HG03025 (cell line): ENCODE data around the gene CLIP4.

Source experiments
- ATAC-seq: cut with Tn5 transposase; IDR thresholded peaks from one replicate; pipeline ENCODE4 v1.9.1; 2021; ENCODE audit warnings: mild to moderate bottlenecking, moderate library complexity; ENCODE audit not compliant: unreplicated experiment, low FRiP score

CLIP4 gene

DNA sequence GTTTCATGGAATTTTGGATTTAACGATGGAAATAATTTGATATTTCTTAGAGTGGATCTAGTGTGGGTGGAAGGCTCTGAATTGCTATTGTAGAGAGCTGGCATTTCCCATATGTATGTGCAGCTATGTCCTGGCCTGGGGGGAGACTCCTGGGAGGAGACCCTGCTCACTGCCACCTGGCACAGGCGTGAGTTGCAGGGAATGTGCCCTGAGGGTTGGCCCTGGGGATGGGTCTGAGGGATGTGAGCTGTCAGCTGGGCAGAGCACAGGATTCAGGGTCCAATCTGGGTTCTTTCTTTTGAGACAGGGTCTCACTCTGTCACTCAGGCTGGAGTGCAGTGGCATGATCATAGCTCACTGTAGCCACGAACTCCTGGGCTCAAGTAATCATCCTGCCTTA is 120.2 kb downstream of the CLIP4 start:
- no peak for ATAC-seq

GRCh38 chr2:29236074-29236473 is 120.9 kb downstream of the CLIP4 start:
- ATAC-seq: no peak

DNA sequence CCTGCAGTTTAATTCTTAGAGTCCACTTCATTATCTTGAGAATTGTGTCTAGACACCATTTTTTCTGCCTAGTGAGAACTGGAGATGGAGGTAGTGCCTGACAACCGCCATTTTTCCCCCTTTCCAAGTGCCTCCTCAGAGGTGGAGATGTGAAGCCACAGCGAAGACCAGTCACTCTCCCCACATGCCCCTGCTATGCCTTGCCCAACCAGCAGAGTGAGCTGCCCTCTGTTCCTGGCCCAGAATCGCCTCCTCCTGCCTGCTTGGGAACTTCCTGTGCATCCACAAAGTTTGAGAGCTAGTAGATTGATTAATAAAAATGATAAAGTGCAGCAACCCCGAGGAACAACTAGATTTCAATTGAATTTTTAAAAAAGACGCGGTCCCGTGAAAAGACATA is 123.3 kb downstream of the CLIP4 start:
- no peak for ATAC-seq
